HG02870 (cell line): ENCODE measurements around the gene RND2.

Source experiments
- ATAC-seq: cut with Tn5 transposase; IDR thresholded peaks from one replicate; pipeline ENCODE4 v1.9.1; 2021; ENCODE audit warnings: mild to moderate bottlenecking, moderate library complexity; ENCODE audit not compliant: unreplicated experiment

RND2 gene

DNA sequence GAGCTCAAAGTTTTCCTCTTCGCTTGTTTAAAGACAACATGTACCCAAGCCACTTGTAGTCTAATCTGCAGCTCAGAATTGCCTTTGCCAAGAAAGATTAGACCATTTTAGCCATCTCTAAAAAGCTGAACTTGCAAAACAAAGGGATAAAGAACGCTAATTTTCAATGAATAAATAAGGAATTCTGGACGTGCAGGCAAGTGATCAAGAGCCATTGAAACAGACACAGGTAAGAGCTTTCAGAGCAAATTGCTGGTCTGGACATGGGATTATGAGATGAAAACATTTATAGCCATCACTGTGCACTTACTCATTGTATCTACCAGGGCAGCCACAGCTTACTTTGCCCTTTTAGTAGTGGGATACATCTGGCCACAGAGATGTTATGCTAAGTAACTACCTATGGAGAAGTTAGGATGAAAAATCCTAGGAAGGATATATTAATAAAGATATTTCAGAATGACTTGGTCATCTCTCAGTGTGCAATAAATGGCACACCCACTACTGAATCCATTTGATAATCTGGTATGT, 44.4 kb downstream of the RND2 start:
- no peak for ATAC-seq

GRCh38 chr17:43070257-43070656, 45.2 kb downstream of the RND2 start:
- no peak for ATAC-seq

DNA sequence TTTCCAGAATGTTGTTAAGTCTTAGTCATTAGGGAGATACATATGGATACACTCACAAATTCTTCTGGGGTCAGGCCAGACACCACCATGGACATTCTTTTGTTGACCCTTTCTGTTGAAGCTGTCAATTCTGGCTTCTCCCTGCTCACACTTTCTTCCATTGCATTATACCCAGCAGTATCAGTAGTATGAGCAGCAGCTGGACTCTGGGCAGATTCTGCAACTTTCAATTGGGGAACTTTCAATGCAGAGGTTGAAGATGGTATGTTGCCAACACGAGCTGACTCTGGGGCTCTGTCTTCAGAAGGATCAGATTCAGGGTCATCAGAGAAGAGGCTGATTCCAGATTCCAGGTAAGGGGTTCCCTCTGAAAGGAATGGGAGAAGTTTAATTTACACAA, 45.8 kb downstream of the RND2 start:
- no peak for ATAC-seq

DNA sequence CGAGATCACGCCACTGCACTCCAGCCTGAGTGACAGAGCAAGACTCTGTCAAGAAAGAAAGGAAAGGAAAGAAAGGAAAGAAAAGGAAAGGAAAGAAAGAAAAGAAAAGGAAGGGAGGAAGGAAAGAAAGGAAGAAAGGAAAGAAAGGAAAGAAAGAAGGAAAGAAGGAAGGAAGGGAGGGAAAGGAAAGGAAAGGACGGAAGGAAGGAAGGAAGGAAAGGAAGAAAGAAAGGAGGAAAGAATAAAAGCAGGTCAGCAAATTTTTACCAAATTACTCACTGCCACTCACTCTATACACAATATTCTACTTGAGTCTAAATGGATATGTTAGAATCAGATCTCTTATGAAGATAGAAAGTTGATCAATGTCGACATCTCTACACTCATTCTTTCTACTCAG, 49.8 kb downstream of the RND2 start:
- no peak for ATAC-seq

- ATAC-seq, result no peak
Measured at GRCh38 chr17:43079641-43080302, 54.7 kb downstream of the RND2 start.
